ENCODE data around the gene MRPL43.

The MRPL43 gene

DNA sequence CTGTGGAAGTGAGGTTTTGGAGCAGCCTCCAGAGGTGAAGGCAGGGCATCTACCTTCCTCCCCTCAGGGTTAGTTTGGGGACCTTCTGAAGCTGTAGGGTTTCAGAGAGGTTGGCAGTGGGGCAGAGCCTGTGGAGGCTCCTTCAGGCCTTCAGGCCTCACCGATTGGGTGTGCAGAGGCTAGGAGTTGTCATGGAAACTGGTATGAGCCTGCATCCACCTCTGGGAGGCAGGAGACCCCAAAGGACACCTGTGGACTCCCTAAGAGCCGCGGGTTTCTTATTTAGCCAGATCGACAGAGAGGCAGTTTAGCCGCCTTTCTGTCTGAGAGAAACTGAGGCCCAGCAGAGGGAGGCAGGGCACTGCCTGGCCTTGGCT is 14.3 kb upstream of the MRPL43 start:
- DNase-seq, result no peak

DNA sequence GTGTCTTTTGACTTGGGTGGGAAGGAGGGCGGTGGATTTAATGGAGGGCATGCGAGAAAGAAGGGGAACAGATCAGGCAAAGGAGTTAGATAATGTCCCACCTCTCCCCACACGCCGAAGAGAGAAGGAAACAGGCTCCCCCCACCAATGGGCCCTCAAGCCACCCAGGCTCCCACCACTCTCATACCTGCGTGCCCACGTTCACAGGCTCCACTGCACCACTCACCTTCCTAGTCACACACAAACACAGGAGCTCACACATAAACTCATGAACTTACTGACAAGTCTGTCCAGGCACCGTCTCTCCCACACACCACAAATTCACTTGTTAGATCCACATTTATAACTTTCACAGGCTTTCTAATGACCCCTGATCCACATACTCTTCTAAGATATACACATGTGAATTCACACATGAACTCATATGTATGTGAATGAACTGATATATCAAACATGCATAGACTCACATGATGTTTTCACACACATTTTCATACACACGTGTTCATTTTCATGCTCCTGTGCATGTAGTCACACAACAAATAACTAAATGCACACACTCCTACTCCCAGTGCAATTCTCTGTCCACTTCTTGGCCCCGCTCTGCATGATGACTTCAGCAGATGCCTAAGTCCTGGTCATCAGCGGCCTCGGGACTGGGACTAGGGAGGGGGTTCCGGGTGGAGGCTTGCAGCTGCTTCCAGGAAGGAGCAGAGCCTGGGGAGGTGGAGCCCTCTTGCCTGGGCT is 13.8 kb upstream of the MRPL43 start:
- no peak for DNase-seq

DNA sequence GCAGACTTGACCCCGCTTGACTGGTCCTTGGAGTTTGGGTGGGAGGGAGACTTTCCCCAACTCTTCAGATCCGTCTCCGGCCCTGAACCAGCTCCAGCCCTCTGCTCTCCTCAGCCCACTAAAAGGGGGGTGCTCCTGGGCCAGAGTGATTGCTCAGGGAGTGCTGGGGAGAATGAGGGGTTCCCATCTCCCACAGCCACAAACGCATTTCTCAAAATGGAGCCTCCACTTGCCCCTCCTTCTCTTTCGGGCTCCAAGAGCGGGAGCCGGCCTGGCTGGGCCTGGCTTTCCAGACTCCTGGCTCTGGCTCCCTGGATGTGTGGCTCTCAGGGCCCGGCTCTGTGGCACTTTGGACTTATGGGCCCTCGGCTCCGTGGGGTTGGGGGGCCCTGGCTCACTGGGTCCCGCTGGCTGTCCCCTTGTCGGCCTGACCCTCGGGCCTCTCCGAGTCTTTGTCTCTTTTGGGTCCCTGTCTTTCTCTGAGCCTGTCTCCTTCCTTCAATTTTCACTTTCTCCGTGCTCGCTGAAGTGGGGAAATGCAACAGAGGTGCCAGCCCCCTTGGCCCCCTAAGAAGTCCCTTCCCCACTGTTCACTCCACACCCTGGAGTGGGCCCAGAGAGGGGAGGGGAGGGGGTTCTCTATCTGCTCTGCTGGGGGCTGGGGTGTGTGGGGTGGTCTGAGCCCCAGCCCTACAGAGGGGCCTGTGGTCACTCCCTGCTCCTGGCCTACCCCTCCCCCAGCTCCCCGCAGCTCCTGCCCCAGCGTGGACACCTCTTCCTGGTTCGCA is 13.0 kb upstream of the MRPL43 start:
- DNase-seq, result peak; percentile 4

DNA sequence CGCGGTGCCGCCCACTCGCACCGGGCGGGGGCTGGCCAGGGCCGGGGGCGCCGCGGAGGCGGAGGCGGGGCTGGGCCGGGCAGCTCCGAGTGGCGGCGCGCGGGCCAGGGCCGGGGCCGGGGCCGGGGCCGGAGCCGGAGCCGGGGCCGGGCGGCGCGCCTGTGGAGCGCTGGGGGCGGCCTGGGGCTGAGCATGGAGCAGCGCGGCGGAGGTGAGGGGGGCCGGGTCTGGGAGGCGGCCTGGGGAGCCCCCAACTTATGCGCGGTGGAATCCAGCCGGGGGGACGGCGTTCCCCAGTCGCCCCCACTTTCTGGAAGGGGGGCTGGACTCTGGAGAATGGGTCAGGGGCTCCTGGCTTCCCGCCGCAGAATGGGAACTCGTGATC is 12.4 kb upstream of the MRPL43 start, which contains the start of gene LZTS2:
Gene LZTS2, plus strand, starts transcription at position 67 of the 385 bp plus-strand sequence. CDS start 2,731 bp downstream, outside the sequence.
- DNase-seq, result no peak

- DNase-seq, result peak; percentile 14
These were observed 11.9 kb upstream of the MRPL43 start for GRCh38 chr10:100998991-100999741.

GRCh38 chr10:100998183-100998990 is 11.1 kb upstream of the MRPL43 start:
- DNase-seq, result peak; percentile 74

- DNase-seq, result peak; percentile 28
These were observed 10.3 kb upstream of the MRPL43 start for GRCh38 chr10:100997360-100998182.

DNA sequence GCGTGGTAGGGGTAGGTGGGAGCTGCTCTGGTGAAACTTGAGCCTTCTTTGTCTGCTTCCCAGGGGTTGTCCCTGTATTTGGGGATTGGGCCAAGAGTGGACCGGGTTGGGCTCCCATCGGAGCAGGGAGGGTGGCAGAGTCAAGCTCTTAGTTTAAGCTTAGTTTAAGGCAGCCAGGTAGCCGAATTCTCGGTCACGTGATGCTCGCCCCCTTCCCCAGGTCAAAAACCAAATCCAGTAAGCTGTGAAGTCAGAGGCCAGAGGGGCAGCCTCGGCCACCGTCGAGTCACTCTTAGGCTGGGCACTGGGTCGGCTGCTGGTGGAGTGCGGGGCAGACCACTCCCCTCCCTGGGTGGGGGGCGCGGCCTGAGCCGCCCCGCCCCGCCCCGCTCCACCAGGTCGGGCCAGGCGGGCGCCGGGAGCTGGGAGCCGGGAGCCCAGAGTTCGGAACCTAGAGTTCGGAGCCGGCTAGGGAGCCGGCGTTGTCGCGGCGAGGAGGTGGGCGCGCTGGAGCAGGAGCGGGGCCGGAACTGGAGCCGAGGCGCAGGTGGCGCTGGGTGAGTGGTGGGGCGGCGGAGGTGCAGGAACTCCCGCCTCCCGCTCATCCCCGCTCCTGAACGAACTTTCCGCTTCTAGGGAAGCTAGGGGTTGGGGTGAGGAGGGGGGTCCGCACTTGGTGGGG is 9.5 kb upstream of the MRPL43 start:
- DNase-seq, result peak; percentile 2

DNA sequence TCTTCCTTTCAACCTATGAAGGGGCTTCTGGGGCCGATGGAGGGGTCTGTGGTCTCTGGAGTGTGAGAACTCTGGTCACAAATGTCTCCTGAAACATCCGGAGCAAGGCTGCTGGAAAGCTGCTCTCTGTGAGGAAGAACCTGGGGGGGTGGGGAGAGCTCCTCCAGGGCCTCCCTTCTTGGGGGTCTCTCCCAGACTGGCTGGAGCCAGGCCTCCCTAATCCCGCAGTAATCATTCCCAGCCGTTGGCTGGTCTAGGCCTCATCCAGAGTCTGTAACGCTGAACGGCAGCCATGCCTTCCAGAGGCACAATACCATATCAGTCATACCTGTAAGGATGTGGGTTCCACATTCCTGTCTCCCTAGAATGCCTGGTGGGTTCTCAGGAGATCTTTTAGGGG is 7.9 kb upstream of the MRPL43 start:
- no peak for DNase-seq

DNA sequence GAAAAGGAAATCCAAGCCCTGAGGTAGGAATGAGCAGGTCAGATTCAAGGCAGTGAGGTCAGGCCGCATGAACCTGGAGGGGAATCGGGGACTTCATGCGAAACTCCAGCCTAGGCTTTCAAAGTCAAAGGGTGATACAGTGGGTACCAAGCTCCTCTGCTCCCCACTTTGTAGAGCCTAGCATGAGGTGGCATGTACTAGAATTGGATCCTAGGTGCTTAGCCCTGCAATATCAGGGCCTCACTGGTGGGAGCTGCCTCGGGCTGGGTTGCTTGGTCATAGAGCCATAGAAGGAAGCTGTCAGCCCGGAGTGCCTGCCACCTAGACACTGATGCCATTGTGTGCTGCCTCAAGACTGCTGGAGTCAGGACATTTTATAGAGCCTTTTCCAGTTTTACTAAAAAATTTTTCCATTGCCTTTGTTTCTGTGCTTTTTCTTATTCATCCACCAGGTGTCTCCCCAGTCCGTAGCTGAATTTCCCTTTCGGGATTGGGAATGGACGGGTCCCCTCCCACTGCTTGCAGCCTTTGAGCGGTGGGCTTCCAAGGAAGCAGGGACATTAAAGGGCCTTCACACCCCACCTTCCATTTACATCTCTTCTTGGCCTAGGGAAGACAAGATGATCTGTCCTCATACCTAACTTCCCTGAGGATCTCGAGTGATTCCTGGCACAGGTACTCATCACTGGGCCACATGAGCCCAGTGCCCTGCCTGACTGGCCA is 6.8 kb upstream of the MRPL43 start:
- DNase-seq, result no peak

GRCh38 chr10:100989088-100989487 is 1.8 kb upstream of the MRPL43 start:
- DNase-seq, result no peak

DNA sequence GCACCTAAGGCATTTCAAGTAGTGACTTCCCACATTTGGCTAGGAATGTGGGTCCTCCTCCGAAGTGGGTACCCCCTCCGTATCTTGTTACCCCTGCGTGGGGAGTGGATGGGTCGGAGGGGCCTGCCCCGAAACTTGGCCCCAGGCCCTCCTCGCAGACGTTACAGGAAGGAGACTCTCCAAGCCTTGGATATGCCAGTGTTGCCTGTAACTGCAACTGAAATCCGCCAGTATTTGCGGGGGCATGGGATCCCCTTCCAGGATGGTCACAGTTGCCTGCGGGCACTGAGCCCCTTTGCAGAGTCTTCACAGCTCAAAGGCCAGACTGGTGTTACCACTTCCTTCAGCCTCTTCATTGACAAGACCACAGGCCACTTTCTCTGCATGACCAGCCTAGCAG is 869 bp upstream of the MRPL43 start:
- DNase-seq, result no peak

- no peak for DNase-seq
These were observed 370 bp upstream of the MRPL43 start for GRCh38 chr10:100987685-100988049.

DNA sequence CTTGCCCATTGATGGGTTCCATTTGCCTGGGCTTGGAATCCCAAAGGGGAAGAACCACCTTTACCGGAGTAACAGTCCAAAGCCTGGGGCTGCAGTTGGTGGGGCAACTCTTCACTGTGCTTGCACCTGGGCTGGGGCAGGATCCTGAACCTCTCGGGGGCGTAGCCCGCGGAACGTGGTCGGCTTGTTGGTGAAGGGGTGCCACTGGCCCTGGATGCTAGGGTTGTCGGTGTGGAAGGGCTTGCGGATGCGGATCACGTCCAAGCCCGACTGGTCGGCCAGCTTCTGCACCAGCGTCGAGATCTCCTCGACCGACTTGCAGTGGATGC is 710 bp downstream of the MRPL43 start:
- DNase-seq, result no peak

DNA sequence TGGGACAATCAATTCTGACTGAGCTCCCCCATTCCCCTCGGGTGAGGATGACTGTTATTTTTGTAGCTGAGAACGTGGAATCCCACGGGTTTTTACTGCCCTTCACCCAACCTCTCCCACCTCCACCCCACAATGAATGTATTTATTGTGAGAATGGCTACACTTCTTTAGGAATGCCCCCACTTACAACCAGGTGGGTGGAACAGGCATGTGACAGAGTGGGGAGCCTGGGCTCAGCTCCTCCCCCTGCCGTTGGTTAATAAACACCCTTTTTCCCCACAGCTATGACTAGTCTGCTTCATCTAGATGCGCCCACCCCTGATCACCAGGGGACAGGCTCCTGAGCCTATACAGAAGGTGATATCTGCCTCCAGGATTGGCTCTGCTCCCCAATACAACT is 2.0 kb downstream of the MRPL43 start:
- DNase-seq, result no peak

DNA sequence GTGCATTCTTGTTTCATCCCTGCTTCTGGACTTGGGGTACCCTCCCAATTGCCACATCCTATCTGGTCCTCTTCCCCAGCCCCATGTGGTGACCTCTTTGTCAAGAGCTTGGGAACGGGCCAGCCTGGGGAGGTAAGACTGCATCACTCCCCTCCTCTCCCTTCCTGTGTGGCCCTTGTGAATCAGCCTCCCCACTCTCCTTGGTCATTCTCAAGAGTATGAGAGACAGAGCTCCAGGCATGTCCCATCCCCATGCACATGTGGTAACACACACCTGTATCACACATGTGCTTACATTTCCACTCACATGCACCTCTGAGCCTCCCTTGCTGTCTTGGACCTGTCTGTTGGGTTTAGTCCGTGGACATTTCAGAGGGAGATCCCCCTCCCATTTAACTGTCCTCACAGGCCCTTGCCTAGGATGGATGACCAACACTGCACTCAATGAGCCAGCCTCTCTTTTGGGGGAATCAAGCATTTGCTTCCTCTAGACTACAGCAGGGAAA is 2.6 kb downstream of the MRPL43 start:
- DNase-seq, result no peak

DNA sequence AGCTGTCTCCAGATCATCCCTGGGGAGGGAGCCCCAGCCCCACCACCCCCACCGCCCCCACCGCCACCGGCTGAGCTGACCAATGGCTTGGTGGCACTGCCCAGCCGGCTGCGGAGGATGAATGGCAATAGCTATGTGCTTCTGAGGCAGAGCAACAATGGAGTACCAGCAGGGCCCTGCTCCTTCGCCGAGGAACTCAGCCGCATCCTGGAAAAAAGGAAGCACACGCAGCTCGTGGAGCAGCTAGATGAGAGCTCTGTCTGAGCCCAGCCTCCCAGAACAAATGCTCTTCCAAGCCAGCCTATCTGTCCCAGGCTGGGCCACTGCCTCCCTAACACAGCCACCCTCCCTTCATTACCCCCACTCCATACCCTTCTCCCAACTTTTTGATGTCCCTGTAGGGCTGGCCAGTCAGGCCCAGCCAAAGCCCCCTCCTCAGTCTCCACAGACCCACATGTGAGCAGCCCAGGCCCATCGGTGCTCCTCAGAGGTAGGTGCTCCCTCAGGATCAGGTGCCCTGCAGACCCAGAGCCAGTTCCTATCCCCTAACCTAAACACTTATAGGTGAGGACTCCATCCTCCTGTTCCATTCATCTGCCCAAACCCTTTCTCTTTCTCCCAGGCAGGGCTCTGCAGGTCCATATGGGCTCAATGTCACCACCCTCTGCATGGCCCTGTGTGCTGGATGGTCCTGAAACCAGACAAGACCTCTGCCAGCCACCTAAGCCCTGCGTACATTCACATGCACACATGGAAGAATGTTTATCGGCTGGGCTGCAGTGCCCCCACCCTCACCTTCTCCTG is 3.2 kb downstream of the MRPL43 start:
- no peak for DNase-seq

GRCh38 chr10:100982916-100983830 is 4.1 kb downstream of the MRPL43 start:
- no peak for DNase-seq
